Measurements from ENCODE around the gene RNF26. TPM values are rescaled to one million over a fixed set of nuclear protein-coding genes. Genes with fewer than 3 reads are reported as not detected.

The RNF26 gene
- total and polyA plus RNA-seq, 10 of the 15 experiments (the other 5 are each of a cell fraction or from before 2014, with no cell fraction given), result 2.8 to 54.5 (median 17.7) TPM

GRCh38 chr11:119297938-119298337 is 36.4 kb upstream of the RNF26 start:
- H3K27ac ChIP-seq (ENCODE audit: control insufficient read depth, insufficient read depth), result no peak overlapping the region
- WGBS (ENCODE audit: insufficient coverage, insufficient replicate concordance, low lambda C conversion rate, missing lambda C conversion rate), result 99% methylated on average over 3 of the region's 3 CpGs
- H3K4me2 ChIP-seq (ENCODE audit: control insufficient read depth, insufficient read depth), result no peak overlapping the region
- ATAC-seq, result no peak
- CTCF ChIA-PET, result interaction anchor here (0.6 to 1.9 kb wide), 8 partner anchors 10 to 1268 kb away, joined by 3 to 7 read pairs (median 4); no protein-coding TSS in a partner anchor
- TF ChIP-seq MXI1 (IDR thresholded peaks at IDR 0.05; ENCODE audit: low read depth, low read length), result no peak
- TF ChIP-seq CHD4 (IDR thresholded peaks at IDR 0.05), result no peak
- H4K20me1 ChIP-seq (ENCODE audit: control insufficient read depth, insufficient read depth), result no peaks in the 10 kb centered on the region
- intact Hi-C loops (cut with micrococcal nuclease; ENCODE audit: unreplicated experiment), result no loop called here
- no peak for FAIRE-seq
- no peaks in the 10 kb centered on the region for H3K9me3 ChIP-seq (replicated peaks; ENCODE audit: control insufficient read depth, insufficient read depth, low read length)
- no peak overlapping the region for H2AFZ ChIP-seq (ENCODE audit: control insufficient read depth, low read depth, low read length)
- RAD21 ChIA-PET (ENCODE audit: unreplicated experiment), result no interaction called here
- DNase-seq (ENCODE audit: low read depth, low spot score), result no peak
- H3K4me1 ChIP-seq (ENCODE audit: control insufficient read depth, insufficient read depth, low read length), result no peaks in the 10 kb centered on the region
- H3K79me2 ChIP-seq (ENCODE audit: control insufficient read depth, insufficient read depth, low read length), result no peaks in the 10 kb centered on the region
- SMC1A ChIA-PET (ENCODE audit: uncharacterized antibody, unreplicated experiment), result no interaction called here
- in situ Hi-C loops (cut with MboI), result no loop called here
- H3K36me3 ChIP-seq (ENCODE audit: control insufficient read depth in 2 of 2, insufficient read depth in 2 of 2, low read length in 1 of 2), result peaks cover 10 to 32% of the 10 kb centered on the region in 2 experiments
- H3K4me3 ChIP-seq, result no peak overlapping the region
- H3K27me3 ChIP-seq (replicated peaks in 1 of 2; ENCODE audit: control insufficient read depth in 2 of 2, insufficient read depth in 2 of 2, low read length in 1 of 2), result no peaks in the 10 kb centered on the region
- POLR2A ChIA-PET, result no interaction called here
- BruUV-seq (replicated peaks), result no TSS peak
- no peak overlapping the region for H3K9ac ChIP-seq (ENCODE audit: control insufficient read depth, insufficient read depth, low read length)

GRCh38 chr11:119298726-119299125 is 35.6 kb upstream of the RNF26 start:
- CTCF ChIA-PET, result interaction anchor here (1.1 to 1.7 kb wide), 2 partner anchors 9 to 11 kb away, joined by 3 to 7 read pairs; no protein-coding TSS in a partner anchor

More at GRCh38 chr11:119298726-119299125, 35.6 kb upstream of the RNF26 start:
- no peaks in the 10 kb centered on the region for H3K4me1 ChIP-seq (ENCODE audit: control insufficient read depth, insufficient read depth, low read length)
- in situ Hi-C loops (cut with MboI), result no loop called here
- TF ChIP-seq ASH2L (IDR thresholded peaks at IDR 0.05; ENCODE audit: borderline replicate concordance, low read depth) (no peak), MEF2B (IDR thresholded peaks at IDR 0.05; ENCODE audit: partially characterized antibody, poor library complexity, severe bottlenecking) (no peak), E2F4 (IDR thresholded peaks at IDR 0.05; ENCODE audit: low read depth, low read length) (no peak), USF2 (IDR thresholded peaks at IDR 0.05; ENCODE audit: borderline replicate concordance, low read depth, low read length) (no peak), EGR1 (IDR thresholded peaks at IDR 0.05; ENCODE audit: borderline replicate concordance in 1 of 2, low read depth in 2 of 2, low read length in 2 of 2) (no peak), IKZF2 (IDR thresholded peaks at IDR 0.05) (no peak), ATF2 (IDR thresholded peaks at IDR 0.05; ENCODE audit: low read length) (no peak), SUZ12 (IDR thresholded peaks at IDR 0.05; ENCODE audit: unreplicated experiment) (no peak), CHD2 (IDR thresholded peaks at IDR 0.05; ENCODE audit: borderline replicate concordance, low read depth, low read length) (no peak), BCL11A (IDR thresholded peaks at IDR 0.05; ENCODE audit: low read depth, low read length) (no peak)
- POLR2A ChIA-PET, result no interaction called here
- RAD21 ChIA-PET (ENCODE audit: unreplicated experiment), result no interaction called here
- H3K27me3 ChIP-seq (replicated peaks in 1 of 2; ENCODE audit: control insufficient read depth in 2 of 2, insufficient read depth in 2 of 2, low read length in 1 of 2), result no peaks in the 10 kb centered on the region
- intact Hi-C loops (cut with micrococcal nuclease; ENCODE audit: unreplicated experiment), result no loop called here
- BruUV-seq (replicated peaks), result no TSS peak
- WGBS (ENCODE audit: insufficient coverage, insufficient replicate concordance, low lambda C conversion rate, missing lambda C conversion rate), result 100% methylated on average over 2 of the region's 2 CpGs
- no peak for FAIRE-seq
- H3K9me3 ChIP-seq (replicated peaks; ENCODE audit: control insufficient read depth, insufficient read depth, low read length), result no peaks in the 10 kb centered on the region
- peaks cover 10 to 37% of the 10 kb centered on the region in 2 experiments for H3K36me3 ChIP-seq (ENCODE audit: control insufficient read depth in 2 of 2, insufficient read depth in 2 of 2, low read length in 1 of 2)
- H2AFZ ChIP-seq (ENCODE audit: control insufficient read depth, low read depth, low read length), result no peak overlapping the region
- ATAC-seq, result no peak
- SMC1A ChIA-PET (ENCODE audit: uncharacterized antibody, unreplicated experiment), result no interaction called here
- no peaks in the 10 kb centered on the region for H3K79me2 ChIP-seq (ENCODE audit: control insufficient read depth, insufficient read depth, low read length)
- H4K20me1 ChIP-seq (ENCODE audit: control insufficient read depth, insufficient read depth), result no peaks in the 10 kb centered on the region
- H3K27ac ChIP-seq (ENCODE audit: control insufficient read depth, insufficient read depth), result no peak overlapping the region
- no peak overlapping the region for H3K4me2 ChIP-seq (ENCODE audit: control insufficient read depth, insufficient read depth)
- no peak overlapping the region for H3K9ac ChIP-seq (ENCODE audit: control insufficient read depth, insufficient read depth, low read length)
- no peak for DNase-seq (ENCODE audit: low read depth, low spot score)
- no peak overlapping the region for H3K4me3 ChIP-seq
